ENCODE data around the gene NODAL. TPM values are rescaled to one million over a fixed set of nuclear protein-coding genes. Genes with fewer than 3 reads are reported as not detected.
A peak's percentile ranks its signal among the peaks of the same experiment; 100 is the strongest.

The NODAL gene
- total RNA-seq, 2 donors from 2014 or later = not detected

DNA sequence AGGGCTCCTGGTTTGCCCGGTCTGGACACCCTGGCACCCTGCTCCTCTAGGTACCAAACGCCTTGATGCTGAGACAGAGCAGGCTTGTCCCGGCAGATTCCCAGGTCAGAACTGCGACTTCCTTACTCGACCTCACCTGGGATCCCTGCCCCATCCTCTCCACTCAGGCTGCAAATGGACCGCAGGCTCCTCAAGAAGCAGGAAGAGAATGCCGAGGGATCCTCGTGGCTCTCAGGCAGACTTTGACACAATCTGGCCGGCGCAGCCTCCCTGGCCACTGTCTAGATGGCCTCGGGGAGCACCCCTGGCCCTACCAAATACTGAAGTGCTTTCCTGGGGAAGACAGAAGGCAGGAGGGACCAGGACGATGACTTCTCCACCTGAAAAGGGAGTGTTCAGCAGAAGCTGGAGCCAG, 421 bp upstream of the NODAL start:
- Histone ChIP-seq H3K4me3 (no peak overlapping the region), H3K4me1 (peaks cover 0 to 28% of the 10 kb centered on the region in 2 donors), H3K36me3 (no peaks in the 10 kb centered on the region), H3K27me3 (peaks cover 0 to 6% of the 10 kb centered on the region in 2 donors), H3K27ac (no peak overlapping the region), H3K9me3 (no peaks in the 10 kb centered on the region)
- no peak for DNase-seq (ENCODE audit: low spot score)
- TF ChIP-seq CTCF (IDR thresholded peaks at IDR 0.05) = no peak

DNA sequence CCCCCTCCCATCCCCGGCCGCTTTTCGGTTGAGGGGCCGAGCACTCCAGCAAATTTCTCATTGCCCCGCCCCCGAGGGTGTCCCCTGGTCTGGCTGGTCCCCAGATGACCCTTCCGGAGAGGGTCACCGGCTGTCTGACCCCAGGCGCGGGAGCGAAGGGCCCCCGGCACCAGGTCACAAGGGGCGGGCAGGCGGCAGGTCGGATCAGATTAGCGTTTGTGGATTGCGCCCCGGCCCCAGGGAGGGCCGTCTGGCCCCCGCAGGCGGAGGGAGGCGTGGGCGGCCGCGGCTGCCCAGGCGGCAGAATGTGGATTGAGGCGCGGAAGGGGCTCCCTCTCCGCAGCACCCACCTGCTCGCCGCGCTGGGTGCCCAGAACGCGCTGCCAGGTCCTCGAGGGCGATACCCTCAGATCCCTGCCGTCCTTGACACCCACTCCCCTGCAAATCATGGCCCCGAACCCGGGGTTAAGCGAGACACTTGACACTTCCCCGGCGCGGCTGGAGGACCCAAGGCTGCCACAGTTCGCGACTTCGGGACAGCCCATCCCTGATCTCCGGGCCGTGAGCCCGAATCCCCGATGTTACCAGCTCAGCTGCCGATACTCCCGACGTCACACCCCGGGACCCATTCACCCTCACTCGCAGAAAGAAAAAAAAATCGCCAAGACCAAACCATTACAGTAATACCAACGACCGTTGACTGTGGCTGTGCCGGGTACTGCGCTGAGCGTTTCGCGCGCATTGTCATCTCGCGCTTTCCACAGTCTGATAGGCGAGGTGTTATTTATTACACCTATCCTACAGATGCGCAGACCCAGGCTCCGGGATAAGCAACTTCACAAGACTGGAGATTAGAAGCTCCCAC, 953 bp downstream of the NODAL start:
- H3K4me1 ChIP-seq = peaks cover 0 to 20% of the 10 kb centered on the region in 2 donors
- no peak for DNase-seq (ENCODE audit: low spot score)
- no peak overlapping the region for H3K27ac ChIP-seq
- H3K9me3 ChIP-seq = no peaks in the 10 kb centered on the region
- H3K4me3 ChIP-seq = peak overlapping the region in 1 of 2 donors; percentile 39
- H3K27me3 ChIP-seq = peaks cover 0 to 6% of the 10 kb centered on the region in 2 donors
- no peak for TF ChIP-seq CTCF (IDR thresholded peaks at IDR 0.05)
- H3K36me3 ChIP-seq = no peaks in the 10 kb centered on the region

GRCh38 chr10:70437721-70438120, 3.8 kb downstream of the NODAL start:
- H3K4me1 ChIP-seq = peaks cover 0 to 30% of the 10 kb centered on the region in 2 donors
- H3K4me3 ChIP-seq = no peak overlapping the region
- no peak for TF ChIP-seq CTCF (IDR thresholded peaks at IDR 0.05)
- DNase-seq (ENCODE audit: low spot score) = no peak
- H3K36me3 ChIP-seq = no peaks in the 10 kb centered on the region
- H3K27ac ChIP-seq = no peak overlapping the region
- H3K9me3 ChIP-seq = no peaks in the 10 kb centered on the region
- H3K27me3 ChIP-seq = peaks cover 0 to 6% of the 10 kb centered on the region in 2 donors

- Histone ChIP-seq H3K36me3 (no peaks in the 10 kb centered on the region), H3K27me3 (peaks cover 0 to 6% of the 10 kb centered on the region in 2 donors), H3K9me3 (no peaks in the 10 kb centered on the region), H3K4me1 (peaks cover 0 to 40% of the 10 kb centered on the region in 2 donors), H3K4me3 (no peak overlapping the region), H3K27ac (no peak overlapping the region)
- no peak for TF ChIP-seq CTCF (IDR thresholded peaks at IDR 0.05)
- no peak for DNase-seq (ENCODE audit: low spot score)
Measured at GRCh38 chr10:70435241-70436085, 6.0 kb downstream of the NODAL start.

- peak overlapping the region; percentile 82 to 85 for H3K27ac ChIP-seq
- H3K9me3 ChIP-seq = no peaks in the 10 kb centered on the region
- no peak for DNase-seq (ENCODE audit: low spot score)
- H3K27me3 ChIP-seq = no peaks in the 10 kb centered on the region
- H3K4me1 ChIP-seq = peaks cover 0 to 47% of the 10 kb centered on the region in 2 donors
- no peak for TF ChIP-seq CTCF (IDR thresholded peaks at IDR 0.05)
- H3K36me3 ChIP-seq = peaks cover 11% of the 10 kb centered on the region
- H3K4me3 ChIP-seq = no peak overlapping the region
Measured at GRCh38 chr10:70433581-70434280, 7.8 kb downstream of the NODAL start.
